Anterior cingulate cortex (tissue), 58 donors: Measurements from ENCODE around the gene SOX30.
"Not testable (repeated sequence)": the region's sequence is repeated elsewhere in the genome, so short reads cannot be mapped to it uniquely, and the experiment has no call there.

Experiments
- DNase-seq, 58 donors: peaks; one replicate each; lab custom pipeline; 2025; lab: John Stamatoyannopoulos, UW

SOX30 gene

GRCh38 chr5:157652377-157652692, at the start of gene SOX30:
SOX30 (minus strand) TSS chr5:157652438; CDS start chr5:157652078, 360 bp downstream.
- no peak for DNase-seq

GRCh38 chr5:157698674-157699073, 46.4 kb upstream of the SOX30 start:
- not testable (repeated sequence) for DNase-seq

GRCh38 chr5:157696154-157696553, 43.9 kb upstream of the SOX30 start:
- not testable (repeated sequence) for DNase-seq

DNA sequence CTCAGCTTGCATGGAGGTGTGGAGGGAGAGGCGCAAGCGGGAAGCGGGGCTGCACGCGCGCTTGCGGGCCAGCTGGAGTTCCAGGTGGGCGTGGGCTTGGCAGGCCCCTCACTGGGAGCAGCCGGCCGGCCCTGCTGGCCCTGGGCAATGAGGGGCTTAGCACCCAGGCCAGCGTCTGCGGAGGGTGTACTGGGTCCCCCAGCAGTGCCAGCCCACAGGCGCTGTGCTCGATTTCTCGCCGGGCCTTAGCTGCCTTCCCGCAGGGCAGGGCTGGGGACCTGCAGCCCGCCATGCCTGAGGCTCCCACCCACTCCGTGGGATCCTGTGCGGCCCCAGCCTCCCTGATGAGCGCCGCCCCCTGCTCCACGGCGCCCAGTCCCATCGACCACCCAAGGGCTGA, 41.6 kb upstream of the SOX30 start:
- DNase-seq, result not testable (repeated sequence)

DNA sequence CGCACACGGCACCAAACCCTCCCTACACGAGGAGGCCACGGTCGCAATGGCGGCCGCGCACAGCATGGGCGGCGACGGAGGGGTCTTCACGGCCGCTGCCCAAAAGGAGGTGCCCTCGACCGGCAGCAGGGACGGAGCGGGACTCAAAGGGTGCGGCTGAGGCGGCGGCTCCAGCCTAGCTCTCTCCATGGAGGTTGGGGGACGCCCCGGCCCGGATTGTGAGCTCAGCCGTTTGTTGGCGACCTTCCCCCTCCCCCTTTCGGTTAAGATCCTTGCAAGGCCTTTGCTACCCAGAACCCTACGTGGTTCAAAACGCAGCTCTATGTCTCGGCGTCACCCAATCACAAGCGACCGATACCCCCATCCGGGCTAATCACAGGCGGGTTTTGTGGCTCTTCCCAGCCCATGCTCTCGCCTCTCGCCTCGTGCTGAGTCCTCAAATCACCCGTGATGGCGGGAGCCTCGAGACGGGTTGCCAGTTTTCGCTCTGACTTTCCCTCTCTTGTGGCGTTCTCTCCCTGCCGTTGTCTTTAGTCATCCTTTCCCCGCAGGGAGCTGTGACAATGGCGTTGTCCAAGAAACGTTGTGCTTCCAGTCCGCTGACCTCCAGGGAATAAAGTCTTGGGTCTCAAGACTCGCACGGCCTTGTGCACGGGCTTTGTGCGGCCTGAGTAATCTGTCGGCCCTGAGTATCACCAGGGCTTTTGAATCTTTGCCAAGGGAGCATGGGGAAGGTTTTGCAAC, 38.6 kb upstream of the SOX30 start:
- no peak for DNase-seq

GRCh38 chr5:157689942-157690689, 37.9 kb upstream of the SOX30 start:
- no peak for DNase-seq

DNA sequence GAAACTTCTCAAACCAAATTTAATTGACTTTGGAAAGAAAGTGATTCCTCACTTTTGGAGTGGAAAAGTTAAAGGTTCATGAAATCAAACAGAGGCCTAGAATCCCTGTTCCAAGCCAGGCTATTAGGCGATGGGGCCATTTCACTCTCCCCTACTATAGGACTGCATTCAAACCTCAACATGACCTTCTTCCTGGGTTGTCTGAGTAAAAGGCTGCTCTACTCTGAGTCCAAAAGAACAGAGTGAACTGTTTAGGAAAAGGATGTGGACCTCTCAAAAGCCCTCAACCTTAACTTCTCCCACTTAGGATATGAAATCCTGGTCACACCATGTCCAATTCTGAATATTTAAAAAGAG, 34.9 kb upstream of the SOX30 start:
- no peak for DNase-seq

DNA sequence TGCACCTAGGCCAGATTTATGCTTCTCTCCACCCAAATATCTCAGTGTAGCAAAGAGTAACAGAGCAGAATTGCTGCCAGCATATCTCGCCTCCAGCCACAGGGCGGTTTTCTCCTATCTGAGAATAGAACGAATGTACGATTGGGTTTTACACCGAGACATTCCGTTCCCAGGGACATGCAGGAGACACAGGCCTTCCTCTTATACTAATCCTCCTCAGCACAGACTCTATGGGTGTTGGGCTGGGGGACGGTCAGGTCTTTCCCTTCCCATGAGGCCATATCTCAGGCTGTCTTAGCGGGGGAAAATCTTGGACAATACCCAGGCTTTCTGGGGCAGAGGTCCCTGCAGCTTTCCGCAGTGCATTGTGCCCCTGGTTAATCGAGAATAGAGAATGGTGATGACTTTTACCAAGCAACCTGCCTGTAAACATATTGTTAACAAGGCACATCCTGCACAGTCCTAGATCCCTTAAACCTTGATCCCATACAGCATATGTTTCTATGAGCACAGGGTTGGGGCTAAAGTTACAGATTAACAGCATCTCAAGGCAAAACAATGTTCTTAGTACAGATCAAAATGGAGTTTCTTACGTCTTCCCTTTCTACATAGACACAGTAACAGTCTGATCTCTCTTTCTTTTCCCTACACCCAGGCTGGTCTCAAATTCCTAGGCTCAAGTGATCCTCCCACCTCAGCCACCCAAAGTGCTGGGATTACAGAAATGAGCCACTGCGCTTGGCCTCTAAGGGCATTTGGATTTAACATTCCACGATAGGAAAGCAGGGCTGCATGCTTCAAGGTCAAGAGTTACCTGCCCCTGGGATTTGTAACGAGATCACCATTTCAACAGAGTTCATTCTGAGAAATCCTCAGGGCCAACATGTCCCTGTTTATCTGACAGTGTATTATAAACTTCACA, 34.3 kb upstream of the SOX30 start:
- not testable (repeated sequence) for DNase-seq

- DNase-seq, result no peak
Measured at GRCh38 chr5:157682257-157682656, 30.0 kb upstream of the SOX30 start.

GRCh38 chr5:157681048-157681447, 28.8 kb upstream of the SOX30 start:
- no peak for DNase-seq

- no peak for DNase-seq
Measured at GRCh38 chr5:157680239-157680638, 28.0 kb upstream of the SOX30 start.

GRCh38 chr5:157679801-157680200, 27.6 kb upstream of the SOX30 start:
- DNase-seq, result no peak

DNA sequence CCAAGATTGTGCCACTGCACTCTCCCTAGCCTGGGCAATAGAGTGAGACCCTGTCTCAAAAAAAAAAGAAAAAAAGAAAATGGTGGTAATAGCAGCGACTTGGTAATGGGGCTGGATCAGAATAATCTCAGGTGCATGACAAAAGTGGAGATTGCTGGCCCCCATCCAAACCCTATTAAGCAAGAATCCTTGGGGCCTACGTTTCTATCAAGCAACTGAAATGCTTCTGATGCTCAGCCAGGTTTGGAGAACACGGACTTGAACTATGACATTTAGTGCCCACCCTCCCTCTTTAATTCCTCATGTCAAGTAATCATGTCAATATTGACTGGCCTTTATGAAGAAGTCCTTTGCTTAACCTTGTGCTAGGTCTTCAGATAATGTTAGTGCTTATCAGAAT, 25.7 kb upstream of the SOX30 start:
- DNase-seq, result no peak

- not testable (repeated sequence) for DNase-seq
Measured at GRCh38 chr5:157674351-157674750, 22.1 kb upstream of the SOX30 start.

DNA sequence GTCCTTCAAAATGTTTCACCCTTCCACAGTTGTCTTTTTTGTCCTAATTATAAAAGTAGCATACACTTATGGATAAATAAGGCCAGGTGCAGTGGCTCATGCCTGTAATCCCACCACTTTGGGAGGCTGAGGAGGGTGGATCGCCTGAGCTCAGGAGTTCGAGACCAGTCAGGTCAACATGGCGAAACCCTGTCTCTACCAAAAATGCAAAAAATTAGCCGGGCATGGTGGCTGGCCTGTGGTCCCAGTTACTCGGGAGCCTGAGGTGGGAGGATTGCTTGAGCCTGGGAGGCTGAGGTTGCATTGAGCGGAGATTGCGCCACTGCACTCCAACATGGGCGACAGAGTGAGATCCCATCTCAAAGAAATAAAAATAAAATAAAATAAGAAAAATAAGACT, 20.7 kb upstream of the SOX30 start:
- DNase-seq, result no peak

DNA sequence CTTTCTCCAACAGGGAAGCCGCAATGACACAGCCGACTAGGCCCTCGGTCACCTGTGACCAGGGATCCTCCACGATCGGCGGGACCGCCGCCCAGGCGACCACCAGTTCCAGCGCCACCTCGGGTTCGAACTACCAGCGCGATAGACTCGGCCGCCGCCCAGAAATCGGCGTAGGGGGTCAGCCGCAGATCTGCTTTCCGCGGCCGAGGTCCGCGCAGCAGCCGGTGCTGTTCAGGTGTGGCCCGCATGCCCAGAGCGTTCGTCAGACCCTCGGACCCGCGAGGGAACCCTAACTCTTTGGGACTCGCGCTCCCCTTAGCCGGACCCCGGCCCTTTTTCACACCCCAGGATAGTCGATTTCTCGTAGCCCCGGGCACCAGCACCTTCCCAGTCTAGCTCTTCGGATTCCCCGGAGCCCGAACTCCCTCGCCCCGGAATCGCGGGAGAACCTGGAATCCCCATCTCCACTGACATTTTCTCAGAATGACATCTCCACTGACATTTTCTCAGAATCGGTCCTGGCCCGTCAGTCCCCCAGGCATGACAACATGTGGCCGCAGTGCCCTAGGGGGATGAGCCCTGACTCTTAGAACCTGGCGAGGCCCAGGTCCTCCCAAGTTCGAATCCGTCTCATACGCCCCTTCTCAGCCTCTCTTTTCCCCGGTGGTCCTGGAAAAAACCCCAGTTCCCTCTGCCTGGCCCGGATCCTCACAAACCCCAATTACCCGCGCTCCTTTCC, 19.5 kb upstream of the SOX30 start:
- DNase-seq, result no peak

DNA sequence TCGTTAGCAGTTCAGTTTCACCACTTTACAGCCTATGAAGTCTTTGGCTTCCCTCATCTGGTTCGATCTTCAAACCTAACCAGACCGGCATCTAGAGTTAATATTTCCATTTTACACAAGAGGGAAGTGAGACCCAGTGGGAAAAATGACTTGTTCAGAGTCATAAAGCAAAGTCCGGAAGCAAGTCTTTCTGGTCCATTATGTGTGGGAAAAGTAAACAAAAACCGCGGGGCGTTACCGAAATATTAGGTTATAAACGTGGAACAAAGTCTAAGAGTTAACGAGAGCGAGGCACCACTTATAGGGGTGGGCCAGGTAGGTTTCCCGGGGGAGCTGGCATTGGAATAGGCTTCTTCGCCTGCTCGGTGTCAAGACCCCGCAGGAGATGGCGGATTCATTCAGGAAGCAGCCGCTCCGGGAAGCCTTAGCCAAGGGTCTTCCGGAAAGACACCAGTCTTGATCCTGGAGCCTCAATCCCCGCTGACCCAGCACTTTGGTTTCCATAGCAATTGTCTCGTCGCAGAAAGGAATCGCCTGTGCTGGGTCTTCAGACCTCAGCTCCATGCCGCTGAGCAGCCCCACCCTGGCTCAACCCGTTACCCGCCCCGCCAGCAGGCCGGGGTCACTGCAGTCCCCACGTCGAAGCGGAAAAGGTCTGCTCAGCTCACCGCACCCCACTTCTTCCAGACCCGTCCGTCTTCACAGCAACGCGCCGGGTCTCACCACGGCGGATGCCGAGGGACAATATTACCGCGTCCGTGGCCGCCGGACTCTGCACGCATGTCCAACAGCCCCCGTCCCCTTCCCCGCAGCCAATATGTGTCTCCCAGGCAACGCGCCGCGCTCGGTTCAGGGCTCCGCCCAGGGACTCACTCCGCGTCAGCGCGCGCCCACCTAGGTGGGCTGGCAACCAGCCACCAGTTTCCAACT, 18.7 kb upstream of the SOX30 start, which contains the start of gene C5orf52:
TSS of gene C5orf52 (plus strand) at position 872 of the 930 bp plus-strand sequence. CDS start 82 bp downstream, outside the sequence.
- DNase-seq, result peak in 34 of 58 donors; percentile 2 to 64 (median 24)

GRCh38 chr5:157669701-157670097, 17.5 kb upstream of the SOX30 start:
- DNase-seq, result no peak

GRCh38 chr5:157668356-157668755, 16.1 kb upstream of the SOX30 start:
- DNase-seq, result no peak
